NCI-H2171 treated with DMSO at 0.1 percent for 48 hours (cell line): ENCODE results near the gene RIN1.
"Not testable (repeated sequence)": the region's sequence is repeated elsewhere in the genome, so short reads cannot be mapped to it uniquely, and the experiment has no call there.

Experiments used
- DNase-seq: peaks from one replicate; lab custom pipeline; 2025; lab: John Stamatoyannopoulos, UW

The RIN1 gene, protein sequence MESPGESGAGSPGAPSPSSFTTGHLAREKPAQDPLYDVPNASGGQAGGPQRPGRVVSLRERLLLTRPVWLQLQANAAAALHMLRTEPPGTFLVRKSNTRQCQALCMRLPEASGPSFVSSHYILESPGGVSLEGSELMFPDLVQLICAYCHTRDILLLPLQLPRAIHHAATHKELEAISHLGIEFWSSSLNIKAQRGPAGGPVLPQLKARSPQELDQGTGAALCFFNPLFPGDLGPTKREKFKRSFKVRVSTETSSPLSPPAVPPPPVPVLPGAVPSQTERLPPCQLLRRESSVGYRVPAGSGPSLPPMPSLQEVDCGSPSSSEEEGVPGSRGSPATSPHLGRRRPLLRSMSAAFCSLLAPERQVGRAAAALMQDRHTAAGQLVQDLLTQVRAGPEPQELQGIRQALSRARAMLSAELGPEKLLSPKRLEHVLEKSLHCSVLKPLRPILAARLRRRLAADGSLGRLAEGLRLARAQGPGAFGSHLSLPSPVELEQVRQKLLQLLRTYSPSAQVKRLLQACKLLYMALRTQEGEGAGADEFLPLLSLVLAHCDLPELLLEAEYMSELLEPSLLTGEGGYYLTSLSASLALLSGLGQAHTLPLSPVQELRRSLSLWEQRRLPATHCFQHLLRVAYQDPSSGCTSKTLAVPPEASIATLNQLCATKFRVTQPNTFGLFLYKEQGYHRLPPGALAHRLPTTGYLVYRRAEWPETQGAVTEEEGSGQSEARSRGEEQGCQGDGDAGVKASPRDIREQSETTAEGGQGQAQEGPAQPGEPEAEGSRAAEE

DNA sequence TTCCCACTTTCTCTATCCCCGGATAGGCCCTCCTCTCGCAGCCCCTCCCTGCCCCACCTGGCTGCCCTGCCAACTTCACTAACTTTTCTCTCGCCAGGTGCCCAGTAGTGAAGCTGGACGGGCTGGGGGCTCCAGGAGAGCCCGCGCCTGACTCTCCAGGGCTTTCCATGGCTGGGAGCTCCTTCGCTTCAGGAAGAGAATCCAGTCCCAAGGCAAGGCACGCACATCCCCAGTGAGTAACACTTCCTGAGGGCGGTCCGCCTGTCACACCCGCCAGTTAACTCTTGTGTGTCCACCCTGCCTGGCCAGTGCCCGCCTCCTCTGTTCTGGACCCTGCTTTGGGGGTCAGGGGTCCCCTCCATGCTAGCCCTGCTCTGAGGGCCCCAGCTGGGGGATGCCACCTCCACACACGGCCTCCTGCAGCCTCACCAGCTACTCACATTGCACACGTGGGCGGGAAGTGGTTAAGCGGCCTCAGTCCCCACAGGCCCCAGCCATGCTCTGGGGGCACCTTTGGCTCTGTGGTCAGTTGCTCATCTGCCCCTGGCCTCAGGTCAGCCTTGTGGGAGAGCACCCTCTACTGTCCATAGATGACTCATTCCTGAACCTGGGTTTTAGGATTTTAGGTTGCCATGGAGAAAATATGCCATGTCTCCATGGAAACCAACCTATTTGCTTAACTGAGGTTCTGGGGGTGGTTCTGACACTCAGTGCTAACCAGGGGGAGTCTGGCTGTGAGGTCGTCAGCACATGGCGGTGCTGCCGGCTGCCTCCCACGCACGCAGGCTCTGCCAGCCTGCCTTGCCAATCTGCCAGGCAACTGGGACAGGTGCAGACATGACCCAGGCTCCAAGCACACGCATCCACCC lies at the start of gene RIN1:
Gene RIN1 (minus strand): TSS at position 201 of the 869 bp plus-strand sequence. CDS start 32 bp downstream, at position 169.
- DNase-seq = peak; percentile 98

DNA sequence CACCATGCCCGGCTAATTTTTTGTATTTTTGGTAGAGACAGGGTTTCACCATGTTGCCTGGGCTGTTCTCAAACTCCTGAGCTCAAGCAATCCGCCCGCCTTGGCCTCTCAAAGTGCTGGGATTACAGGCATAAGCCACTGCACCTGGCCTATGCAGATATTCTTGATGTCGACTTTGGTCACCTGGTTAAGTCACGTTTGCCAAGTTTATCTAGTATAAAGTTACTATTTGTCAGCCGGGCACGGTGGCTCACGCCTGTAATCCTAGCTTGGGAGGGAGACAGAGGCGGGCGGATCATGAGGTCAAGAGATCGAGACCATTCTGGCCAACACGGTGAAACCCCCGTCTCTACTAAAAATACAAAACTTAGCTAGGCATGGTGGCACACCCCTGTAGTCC lies 48.1 kb upstream of the RIN1 start:
- not testable (repeated sequence) for DNase-seq

DNA sequence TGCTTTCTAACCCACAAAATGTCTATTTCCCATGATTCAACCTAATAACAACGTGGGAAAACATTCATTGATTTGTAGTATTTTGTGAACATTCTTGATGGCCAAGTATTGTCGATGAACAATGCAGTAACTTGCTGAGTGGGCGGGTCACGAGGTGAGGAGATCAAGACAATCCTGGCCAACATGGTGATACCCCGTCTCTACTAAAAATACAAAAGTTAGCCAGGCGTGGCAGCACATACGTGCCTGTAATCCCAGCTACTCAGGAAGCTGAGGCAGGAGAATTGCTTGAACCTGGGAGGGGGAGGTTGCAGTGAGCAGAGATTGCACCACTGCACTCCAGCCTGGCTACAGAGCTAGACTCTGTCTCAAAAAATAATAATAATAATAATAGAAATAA lies 44.0 kb upstream of the RIN1 start:
- DNase-seq = not testable (repeated sequence)

DNA sequence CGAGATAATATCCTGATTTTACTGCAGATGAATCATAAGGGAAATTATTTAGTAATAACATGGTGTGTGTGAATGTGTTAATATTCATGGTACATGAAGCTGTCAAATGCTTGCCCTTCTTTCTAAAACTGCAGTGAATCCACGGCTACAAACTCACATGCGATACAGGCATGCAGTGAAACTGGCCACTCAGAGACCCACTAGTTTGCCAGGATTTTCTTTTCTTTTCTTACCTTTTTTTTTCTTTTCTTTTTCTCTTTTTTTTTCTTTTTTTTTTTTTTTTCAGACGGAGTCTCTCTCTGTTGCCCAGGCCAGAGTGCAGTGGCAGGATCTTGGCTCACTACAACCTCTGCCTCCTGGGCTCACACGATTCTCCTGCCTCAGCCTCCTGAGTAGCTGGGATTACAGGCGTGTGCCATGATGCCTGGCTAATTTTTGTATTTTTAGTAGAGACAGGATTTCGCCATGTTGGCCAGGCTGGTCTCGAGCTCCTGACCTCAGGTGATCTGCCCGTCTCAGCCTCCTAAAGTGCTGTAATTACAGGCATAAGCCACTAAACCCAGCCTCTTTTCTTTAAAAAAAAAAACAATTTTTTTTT lies 37.6 kb upstream of the RIN1 start:
- DNase-seq = not testable (repeated sequence)

DNA sequence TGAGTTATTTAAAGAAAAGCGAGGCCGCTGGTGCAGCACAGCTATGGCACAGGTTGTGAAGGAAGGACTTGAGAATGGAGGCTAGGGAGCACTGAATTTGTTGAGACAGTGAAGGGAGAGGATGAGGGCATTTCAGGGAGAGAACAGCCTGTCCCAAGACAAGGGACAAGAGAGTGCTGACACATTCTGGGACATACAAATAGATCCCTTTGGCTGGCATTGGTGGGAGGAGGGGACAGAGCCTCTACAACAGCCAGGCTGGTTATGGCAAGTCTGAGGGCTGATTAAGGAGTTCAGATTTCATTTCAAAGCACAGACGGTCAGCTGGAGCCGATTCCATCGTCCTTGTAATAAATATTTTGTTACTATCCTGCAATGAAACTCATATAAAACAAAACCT lies 37.0 kb upstream of the RIN1 start:
- DNase-seq = peak; percentile 68

DNA sequence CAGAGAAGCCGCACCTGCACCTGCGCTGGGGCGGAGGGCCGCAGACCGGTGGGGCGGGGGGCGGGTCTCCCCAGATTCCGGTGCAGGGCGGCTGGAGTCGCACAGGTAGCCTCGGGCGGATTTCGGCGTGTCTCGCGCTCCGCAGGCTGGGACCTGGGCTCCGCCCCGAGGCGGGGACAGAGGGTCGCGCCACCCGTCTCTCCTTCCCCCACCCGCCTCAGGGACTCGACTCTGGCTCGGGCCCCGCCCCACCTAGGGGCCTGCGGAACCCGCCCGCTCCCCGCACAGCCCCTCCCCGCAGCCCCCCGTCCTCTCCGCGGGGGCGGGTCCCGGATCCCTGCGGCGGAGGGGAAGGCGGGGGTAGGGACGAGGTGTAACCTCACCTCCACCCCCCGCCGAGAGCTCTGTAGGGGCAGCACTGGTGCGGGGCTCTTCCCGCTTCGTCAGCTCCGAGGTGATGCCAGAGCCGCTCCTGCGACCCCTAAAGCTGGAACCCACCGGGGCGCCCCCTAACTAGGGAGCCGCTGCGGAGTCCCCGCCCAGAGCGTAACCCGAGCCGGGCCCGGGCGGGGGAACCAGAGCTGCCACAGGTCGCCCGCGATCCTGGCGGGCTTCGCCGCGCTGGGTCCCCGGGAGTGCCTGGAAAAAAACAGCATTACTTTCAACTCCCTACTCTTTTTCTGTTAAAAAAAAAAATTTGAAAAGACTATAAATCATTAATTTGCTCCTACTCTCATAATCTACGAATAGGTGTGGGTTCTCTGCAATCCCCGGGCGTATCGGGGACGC lies 35.6 kb upstream of the RIN1 start, which contains the start of gene SLC29A2:
Gene SLC29A2 (minus strand): TSS at position 134 of the 789 bp plus-strand sequence. CDS start 169 bp downstream, outside the sequence.
- peak; percentile 94 for DNase-seq

DNA sequence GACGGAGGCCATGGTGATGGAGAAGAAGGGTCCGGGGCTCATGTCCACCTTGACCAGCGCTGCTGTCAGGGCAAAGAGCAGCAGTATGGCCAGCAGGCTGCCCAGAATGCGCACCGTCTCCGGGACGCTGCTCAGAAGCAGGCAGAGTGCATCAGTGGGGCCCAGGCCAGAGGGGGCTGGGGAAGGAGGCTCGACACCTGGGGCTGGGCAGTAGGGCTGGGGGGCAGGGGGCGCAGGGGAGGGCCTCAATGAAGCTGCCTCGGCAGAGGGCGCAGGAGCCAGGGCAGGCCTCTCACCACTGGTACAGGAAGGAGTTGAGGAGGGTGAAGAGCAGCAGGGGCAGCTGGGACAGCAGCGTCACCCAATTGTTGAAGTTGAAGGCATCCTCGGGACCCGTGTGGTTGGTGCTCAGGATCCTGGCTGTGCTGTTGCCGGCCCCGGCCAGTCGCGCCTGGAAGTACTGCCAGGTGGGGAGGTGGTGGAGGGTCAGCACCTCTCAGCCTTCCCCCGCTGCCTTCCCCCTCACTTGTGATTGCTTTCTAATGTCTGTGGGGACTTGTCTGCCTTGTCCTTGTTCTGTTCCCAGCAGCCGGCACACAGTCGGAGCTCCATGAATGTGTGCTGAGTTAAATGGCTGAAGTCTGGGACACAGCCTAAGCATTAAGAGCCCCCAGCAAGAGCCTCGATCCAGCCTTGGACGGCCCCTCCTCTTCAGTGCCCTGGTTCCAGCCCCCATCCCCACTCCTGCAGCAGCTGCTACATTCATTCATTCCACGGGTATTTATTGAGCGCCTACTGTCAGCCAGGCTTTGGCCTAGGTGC lies 33.0 kb upstream of the RIN1 start:
- no peak for DNase-seq

DNA sequence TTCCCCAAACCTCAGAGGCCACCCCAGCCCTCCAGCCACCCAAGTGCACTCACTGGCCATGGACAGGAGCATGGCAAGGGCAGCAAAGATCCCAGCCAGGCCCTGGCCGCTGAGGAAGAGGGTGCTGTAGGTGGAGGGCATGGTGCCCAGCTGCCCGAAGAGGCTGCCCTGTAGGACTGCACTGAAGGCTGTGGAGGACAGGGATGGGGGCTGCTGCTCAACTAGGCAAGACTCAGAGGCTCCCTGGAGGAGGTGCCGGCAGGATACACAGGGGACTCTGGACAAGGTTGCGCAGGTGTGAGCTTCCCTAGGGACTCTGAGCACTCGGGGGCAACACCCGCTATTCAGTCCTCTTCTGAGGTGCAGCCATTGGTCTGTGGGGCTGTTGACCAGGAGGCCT lies 32.2 kb upstream of the RIN1 start:
- no peak for DNase-seq

DNA sequence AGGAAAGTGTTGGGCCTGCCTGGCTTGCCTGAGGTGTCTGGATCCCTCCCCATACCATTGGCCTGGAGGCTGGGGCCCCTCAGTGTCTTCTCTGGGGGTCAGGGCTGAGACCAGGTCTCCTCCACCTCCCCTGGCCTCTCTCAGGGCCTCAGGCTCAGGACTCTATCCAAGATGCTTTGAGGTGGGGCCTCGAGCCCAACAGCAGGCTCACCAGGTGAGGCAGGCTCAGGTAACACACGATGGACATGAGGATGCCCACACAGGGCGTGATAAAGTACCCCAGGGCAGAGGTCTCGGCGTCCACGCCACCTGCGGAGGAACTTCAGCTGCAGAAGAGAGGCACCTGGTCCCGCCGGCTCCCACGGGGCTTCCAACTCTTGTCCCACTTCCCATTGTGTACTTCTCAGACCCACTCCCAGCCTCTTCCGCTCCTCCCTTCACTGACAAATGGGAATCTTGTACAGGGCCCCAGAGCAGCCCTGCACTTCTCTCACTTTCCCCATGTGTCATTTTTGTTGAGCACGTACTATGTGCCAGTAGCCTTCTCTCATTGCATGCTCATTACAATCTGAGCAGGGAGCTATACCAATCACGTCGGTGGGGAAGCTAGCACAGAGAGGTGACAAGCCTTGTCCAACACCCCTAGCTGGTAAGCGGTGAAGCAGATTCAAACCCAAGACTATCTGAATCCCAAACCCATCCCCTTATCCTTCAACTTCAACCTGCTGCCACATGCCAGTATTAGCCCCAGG lies 31.5 kb upstream of the RIN1 start:
- no peak for DNase-seq

DNA sequence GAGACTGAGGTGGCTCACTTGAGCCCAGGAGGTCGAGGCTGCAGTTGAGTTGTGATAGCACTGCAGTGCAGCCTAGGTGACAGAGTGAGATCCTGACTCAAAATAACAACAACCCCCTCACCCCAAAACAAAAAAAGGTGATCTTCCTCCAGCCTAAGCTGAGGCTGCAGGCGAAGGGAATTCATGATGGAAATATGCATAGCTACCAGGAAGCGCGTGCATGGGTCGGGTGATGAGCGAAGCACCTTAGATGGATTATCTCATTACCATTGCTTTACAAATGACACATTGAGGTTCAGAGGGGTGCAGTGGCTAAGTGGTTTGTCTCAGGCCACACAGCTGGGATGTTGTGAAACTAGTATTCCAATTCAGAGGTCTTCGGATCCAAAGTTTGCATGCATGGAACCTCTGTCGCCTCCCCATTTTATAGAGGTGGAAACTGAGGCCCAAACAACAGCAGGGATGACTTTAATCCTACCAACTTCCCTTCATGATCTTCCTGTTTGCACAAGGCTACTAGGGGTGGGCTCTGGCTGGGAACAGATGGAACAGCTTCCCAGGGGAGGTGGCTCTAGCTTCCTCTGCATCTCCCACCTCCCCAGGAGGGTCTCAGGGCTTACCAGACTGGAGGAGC lies 30.7 kb upstream of the RIN1 start:
- DNase-seq = no peak

DNA sequence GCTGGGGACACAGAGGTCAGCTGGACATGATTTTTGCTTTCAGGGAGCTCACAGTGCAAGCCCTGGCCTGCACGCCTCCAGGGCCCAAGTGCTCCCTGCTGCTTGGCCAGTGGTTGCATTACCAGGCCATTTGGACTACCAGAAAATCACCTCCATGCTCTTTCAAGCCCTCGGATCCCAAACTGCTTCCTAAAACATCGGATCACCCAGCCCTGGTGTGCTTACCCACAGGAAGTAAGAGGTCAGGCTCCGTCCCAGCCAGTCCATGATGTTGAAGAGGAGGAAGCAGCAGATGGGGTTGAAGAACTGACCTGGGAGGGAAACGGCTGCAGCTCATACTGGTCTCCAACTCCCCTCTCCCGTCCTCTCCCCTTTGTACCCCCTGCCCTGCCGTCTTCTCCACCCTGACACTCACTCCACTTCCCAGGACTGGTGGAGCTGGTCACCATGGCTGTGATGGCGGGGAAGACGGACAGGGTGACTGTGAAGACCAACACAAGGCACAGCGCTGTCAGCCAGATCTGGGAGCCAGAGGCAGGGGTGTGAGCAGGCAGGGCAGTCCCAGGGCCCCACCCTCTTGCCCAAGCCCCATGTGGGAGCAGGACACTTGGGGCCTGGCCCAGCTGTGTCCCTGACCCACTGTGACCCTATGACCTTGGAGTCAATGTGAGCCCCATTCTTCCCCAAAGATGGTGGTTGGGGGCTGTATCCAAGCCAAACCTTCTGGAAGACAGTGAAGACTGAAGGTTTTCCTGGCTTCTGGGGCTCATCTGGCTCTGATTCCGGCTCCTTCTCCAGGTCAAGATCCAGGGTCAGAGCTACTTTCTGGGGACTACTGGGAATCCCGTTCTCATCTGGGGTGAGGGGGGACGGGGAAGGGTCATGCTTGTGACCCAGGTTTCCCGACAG lies 29.7 kb upstream of the RIN1 start:
- DNase-seq = no peak

DNA sequence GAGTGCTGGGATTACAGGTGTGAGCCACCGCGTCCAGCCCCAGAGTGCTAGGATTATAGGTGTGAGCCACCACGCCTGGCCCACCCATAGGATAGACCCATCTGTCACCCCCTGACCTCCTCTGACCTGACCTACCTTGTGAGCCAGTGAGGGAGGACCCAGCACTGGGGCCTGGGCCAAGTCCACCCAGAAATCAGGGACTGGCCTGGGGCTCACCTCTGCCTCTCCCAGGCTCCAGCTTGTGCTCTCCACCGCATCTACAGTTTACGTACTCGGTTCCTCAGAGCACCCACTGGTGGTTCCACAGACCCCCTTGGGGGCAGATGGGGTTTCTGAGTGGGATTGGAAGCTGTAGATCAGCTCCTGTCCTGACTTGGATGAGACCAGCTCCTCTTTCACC lies 28.9 kb upstream of the RIN1 start:
- DNase-seq = no peak

DNA sequence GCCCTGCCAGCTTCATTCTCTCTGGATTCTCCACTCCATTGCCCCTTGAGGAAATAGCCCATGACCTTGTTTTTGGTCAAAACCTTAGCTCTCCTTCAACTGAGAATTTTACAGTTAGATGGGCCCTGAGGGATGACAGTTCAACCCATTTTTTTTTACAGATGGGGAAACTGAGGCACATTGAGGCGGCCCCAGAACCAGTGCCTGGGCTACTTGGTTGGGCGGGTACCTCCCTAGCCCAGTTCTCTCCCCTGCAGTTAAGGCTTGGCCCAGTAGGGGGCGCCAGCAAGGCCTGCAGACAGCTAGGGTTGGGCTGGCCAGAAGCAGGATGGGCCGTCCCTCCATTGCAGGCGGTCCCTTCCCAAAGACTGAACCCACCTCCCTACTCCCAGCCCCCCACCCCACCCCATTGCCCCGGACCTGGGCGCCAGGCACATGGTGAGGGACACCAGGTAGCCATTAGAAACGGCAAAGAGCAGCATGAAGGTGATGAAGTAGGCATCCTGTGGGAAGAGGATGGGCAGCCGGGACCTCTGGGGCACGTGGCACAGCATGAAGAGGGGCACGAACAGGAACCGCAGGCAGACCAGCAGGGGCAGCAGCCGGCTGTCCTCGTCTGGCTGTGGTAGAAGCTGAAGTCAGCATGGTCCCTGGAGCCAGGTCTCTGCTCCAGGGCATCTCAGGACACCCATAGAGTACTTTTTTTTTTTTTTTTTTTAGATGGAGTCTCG lies 27.7 kb upstream of the RIN1 start:
- DNase-seq = no peak

DNA sequence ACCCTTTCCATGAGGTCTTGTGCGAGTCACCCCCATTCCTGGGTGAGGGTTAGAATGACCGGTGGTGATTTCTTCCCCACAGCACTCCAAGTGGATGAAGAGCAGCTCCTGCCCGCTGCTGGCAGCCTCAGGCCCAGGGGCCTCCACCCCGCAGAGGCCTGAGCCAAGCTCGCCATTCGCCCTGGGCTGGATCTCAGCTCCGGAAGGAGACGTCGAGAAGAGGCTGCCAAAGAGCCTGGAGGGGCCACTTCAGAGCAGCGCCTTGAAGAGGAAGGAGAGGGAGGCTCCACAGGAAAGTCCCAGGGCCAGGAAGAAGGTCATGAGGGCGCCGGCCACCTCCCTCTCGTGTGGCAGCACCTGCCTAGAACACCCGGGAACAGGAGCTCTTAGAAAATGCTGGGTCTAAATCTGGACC lies 27.0 kb upstream of the RIN1 start:
- no peak for DNase-seq

DNA sequence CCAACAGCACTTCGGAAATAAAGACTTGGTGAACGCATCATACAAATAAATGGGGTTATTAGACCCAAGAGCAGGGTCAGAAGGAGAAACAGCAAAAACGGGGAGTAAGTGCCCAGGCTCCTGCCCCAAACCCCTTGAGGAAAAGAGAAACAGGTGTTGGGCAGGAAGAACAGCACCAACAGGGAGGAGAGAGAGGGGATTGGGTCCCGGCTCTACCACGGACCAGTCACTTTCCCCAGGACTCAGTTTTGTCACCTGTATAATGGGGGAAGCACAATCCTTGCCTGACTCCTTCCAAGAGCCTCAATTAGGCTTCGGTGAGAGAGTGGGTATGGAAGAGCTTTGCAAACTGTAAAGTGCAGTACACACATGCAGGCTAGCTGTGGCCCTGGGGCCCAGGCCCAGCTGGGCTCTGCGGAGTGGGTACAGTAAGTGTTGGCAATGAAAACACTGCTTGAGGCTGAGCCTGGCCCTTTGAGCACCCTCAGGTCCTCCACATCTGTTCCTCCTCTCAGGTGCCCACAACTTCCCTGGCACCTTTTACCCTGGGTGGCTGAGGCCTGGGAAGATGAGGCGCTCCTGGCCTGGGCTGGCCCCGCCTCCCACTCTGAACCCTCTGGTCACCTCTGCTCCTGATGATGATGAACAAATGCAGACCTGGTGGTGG lies 26.4 kb upstream of the RIN1 start:
- no peak for DNase-seq

DNA sequence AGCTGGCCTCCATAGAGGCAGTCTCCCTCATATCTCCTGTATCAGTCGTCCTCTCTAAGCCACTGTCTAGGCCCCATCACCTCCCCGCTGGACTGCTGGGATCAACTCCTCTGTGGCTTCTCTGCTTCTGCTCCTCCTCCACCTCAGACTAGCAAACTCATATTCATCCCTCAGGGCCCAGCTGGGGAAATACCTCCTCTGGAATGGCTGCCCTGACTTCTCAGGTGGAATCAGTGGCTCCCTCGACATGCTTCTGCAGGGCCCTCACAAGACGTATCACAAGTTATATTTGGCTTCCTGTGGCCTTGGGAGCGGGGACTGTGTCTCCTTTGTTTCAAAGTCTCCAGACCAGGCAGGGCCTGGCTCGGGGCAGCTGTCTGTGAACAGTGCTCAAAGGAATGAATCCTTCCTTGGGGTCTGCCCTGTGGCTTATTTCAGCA lies 25.3 kb upstream of the RIN1 start:
- DNase-seq = no peak
